Bone marrow (tissue), 2 donors: ENCODE results near the gene RAD51B.

ENCODE experiments used
- DNase-seq, 2 donors: peaks; one replicate each; lab custom pipeline; 2025; lab: John Stamatoyannopoulos, UW

The RAD51B gene

GRCh38 chr14:68724914-68725313, 905.3 kb downstream of the RAD51B start:
- DNase-seq = no peak

DNA sequence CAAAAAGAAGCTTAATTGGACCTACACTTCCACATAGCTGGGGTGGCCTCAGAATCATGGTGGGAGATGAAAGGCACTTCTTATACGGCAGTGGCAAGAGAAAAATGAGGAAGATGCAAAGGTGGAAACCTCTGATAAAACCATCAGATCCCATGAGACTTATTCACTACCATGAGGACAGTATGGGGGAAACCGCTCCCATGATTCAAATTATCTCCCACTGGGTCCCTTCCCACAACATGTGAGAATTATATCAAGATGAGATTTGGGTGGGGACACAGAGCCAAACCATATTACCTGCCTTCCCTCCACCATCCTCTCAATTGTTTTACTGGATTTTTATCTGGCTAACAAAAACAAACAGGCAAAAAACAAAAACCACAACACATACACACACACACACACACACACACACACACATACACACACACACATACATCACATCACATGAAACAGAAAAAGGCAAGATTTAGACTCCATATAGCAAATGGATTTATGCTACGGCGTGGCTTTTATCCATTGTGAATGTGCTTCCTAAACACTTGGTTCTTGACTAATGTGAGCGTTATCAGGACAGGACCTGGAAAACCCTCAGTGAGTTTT, 906.6 kb downstream of the RAD51B start:
- no peak for DNase-seq

DNA sequence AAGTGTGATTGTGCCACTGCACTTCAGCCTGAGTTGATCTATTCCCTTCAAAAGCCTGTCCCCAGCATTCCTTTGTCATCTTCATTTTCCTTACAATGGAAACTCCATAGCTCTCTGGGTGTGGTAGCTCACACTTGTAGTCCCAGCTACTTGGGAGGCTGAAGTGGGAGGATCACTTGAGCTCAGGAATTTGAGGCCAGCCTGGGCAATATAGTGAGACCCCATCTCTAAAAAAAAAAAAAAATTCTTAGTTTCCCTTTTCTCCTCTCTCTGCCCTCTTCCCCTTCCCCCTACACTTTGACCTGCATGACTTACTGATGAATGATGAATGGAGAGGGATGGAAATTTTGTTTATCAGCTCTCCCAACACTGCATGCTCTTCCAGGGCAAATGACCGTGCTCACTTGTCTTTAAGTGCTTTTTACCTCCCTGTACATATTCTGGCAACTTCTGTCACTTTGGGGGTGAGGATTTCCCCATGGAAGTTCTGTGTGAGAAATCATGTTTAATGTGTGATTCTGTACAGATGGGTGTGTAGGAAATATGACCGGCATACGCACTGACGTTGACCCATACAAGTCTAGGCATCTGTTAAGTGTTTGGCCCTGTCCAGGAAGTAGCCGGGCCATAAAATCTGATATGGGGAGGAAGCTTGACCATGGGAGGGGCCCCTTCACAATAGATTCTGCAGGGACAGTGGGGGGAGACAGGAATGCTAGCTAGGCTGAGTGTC, 907.9 kb downstream of the RAD51B start:
- no peak for DNase-seq

- DNase-seq = no peak
Measured at GRCh38 chr14:68728342-68729106, 908.9 kb downstream of the RAD51B start.

DNA sequence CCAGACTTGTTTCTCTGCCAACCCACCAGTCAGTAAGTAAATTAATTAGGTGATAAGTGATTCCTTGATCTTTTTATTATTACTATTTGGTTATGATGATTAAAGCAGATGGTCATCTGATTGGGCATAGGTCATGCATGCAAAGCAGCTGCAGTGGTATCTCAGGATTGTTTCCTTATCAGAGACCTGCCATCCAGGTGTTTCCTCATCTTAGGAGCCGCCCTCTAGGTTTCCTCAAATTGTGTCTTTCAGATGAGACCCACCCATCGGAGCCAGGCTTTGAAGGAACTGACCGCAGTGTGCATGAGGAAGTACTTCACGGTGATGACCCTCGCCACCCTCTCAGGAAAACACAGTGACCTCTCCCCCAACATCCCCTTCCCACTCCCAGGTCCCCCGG, 910.0 kb downstream of the RAD51B start:
- no peak for DNase-seq

GRCh38 chr14:68730348-68730747, 910.8 kb downstream of the RAD51B start:
- no peak for DNase-seq

DNA sequence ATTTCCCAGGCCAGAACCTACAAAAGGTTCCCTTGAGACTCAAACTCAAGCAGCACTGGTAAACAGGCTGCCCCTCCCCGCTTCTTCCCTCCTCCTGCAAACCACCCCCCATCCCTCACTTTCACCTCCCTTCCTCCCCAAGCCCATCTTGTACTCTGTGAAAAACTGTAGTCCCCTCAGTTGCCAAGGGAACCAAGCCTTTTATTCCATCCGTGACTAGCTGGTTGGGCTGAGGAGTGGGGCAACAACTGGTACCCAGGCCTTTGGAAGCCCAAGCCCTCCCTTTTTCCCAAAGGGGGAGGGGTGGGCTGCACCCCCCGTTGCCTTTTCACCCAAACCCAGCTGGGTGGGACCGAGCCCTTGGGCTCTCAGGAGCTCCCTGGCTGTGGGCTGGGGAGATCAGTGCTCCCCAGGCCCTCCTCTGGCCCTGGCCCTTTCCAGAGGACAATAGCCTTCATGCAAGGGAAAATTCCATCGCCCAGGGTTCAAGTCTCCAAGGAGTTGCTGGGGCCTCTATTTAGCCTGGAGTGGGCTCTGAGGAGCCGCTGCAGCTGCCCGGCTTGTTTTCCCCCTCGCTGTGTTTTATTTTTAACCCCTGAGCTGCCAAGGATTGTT, 911.3 kb downstream of the RAD51B start:
- DNase-seq = no peak

DNA sequence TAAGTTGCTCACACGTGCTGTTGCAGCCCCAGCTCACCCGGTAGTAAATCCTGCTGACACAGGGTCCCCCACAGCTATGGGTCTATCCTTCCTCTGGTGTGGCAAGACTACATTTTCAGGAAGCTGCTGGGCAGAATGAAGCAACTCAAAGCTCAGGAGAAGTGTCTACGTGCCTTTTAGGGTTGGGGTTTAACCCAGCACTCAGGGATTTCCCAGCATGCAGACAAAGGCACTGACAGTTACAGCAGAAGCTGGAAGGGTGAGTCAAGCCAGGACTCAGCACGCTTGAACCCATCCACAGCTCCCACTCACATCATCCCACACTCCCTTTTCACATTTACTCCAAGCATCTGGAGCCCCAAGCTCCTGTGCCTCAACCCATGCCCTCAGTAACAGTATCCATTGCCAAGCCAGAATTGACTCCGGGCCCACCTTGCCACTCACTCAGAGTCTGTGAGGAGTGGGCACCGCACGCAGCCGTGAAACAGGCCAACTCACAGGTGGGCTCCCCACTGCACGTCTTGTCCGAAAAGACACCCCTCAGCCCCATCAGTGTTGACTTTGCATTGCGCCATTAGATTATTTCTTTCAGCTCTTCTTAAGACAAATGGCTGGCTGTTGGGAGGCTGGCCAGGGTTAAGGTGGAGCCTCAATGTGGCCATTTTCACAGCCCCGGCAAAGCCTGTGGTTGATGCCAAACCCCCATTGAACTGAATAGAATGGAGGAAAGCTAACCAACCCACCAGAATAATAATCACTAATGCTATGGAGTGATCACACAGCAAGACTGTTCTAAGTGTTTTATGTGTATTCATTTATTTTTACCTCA, 913.7 kb downstream of the RAD51B start:
- DNase-seq = peak; percentile 32 to 80

- peak in 1 of 2 donors; percentile 52 for DNase-seq
Measured at GRCh38 chr14:68734231-68734732, 914.7 kb downstream of the RAD51B start.

GRCh38 chr14:68735856-68736255, 916.3 kb downstream of the RAD51B start:
- DNase-seq = no peak

GRCh38 chr14:68736471-68736871, 916.9 kb downstream of the RAD51B start:
- no peak for DNase-seq

GRCh38 chr14:68737086-68737485, 917.5 kb downstream of the RAD51B start:
- DNase-seq = no peak

DNA sequence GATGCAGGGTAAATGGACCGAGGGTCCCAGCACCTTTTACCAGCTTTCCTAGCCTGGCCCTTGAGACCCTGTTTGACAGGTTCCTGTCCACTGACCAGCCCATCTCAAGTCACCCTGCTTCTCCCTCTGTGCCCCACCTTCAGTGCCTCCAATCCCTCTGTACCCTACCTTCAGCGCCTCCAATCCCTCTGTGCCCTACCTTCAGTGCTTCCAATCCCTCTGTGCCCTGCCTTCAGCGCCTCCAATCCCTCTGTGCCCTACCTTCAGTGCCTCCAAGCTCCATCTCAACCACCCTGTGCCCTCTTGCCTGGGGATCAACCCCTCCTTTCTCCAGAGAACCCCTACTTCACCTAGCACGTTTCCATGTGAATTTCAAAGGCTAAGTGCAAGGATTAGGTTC, 919.0 kb downstream of the RAD51B start:
- no peak for DNase-seq

GRCh38 chr14:68739701-68740100, 920.1 kb downstream of the RAD51B start:
- DNase-seq = no peak

- no peak for DNase-seq
Measured at GRCh38 chr14:68740788-68741476, 921.4 kb downstream of the RAD51B start.

DNA sequence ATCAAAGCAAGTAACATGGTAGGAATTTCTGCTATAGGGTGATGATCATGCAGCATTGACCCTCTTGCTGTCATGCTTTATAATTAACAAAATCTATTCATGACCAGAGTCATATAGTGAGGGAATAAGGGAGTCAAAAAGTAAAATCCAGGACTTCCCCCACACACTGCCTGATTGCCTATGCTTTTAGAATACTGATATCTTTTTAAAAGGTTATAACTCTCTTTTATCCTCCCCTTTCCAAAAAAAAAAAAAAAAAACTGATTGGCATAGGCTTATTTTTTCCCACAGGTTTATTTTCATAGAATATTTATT, 921.9 kb downstream of the RAD51B start:
- no peak for DNase-seq

GRCh38 chr14:68741839-68742470, 922.4 kb downstream of the RAD51B start:
- peak; percentile 24 to 88 for DNase-seq

GRCh38 chr14:68744613-68745012, 925.0 kb downstream of the RAD51B start:
- no peak for DNase-seq

DNA sequence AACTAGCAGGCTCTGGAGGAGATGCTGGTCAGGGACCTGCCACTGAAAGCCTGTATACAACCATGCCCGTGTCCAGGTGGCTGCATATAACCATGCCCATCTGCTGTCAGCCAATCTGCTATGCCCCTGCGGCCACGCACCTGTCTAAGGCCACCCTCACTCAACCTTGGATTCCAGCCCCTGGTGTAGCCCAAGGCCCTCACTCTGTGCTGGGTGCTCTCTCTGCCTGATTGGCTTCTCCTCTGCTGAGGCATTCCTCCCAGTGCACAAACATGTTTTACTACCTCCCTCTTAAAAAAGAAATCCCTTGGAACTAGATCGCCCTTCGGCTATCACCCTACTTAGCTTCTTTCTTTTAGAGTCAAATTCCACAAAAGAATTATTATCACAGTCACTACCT, 927.8 kb downstream of the RAD51B start:
- DNase-seq = no peak

DNA sequence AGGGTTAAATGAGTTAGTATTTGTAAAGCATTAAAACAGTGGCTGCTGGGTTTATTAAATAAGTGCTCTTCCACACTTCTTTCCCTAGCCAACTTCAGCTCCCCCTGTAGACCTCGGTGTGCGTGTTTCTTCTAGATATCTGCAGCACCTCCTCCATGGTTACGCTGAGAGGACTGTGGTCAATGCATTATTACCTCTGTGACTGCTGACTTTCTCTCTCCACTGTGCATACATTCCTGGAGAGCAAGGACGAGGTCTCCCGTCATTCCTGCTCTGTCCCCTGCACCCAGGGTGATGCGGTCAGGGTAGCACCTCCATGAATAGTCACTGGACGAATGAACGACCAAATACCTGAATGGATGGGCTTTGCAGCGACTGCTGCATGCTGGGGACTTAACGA, 928.7 kb downstream of the RAD51B start:
- DNase-seq = no peak

DNA sequence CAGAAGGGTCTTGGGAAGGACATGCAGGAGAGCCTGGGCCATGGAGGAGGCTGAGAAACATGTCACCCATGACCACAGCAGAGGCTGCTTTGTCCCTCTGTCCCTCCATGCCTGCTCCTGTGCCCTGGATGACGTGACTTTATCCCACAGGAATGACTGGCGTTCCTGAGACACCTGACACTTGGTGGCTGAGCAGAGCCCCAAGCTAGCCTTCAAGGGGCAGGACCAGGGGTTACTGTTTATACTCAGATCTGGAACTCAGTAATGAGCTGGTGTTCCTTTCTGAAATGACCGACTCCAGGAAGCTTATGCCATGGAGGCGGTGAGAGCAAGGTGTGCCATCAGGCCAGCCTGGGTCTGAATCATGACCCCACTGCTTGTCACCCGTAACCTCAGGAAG, 929.1 kb downstream of the RAD51B start:
- no peak for DNase-seq
